DMS153 treated with DMSO at 0.1 percent for 48 hours (cell line): Measurements from ENCODE around the gene BLVRA.
"Not testable (repeated sequence)": the region's sequence is repeated elsewhere in the genome, so short reads cannot be mapped to it uniquely, and the experiment has no call there.

Experiments
- DNase-seq: peaks from one replicate; lab custom pipeline; 2025; ENCODE audit not compliant: unreplicated experiment; lab: John Stamatoyannopoulos, UW

BLVRA gene

GRCh38 chr7:43799605-43800004 lies 41.1 kb downstream of the BLVRA start:
- DNase-seq: no peak

DNA sequence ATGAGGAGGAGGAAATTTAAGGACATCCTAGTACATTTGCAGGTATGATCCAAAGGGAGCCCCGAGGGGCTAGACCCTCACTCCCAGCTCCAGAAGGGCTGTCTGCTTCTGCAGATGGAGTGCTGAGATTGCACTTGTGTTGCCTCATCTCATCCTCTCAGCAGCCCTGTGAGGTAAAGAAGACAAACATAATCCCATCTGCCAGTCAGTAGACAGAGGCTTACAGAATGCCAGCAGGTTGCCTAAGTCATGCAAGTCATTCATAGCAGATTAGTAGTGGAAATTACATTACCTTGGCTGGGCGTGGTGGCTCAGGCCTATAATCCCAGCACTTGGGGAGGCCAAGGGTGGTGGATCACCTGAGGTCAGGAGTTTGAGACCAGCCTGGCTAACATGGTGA lies 45.4 kb downstream of the BLVRA start:
- DNase-seq: no peak

DNA sequence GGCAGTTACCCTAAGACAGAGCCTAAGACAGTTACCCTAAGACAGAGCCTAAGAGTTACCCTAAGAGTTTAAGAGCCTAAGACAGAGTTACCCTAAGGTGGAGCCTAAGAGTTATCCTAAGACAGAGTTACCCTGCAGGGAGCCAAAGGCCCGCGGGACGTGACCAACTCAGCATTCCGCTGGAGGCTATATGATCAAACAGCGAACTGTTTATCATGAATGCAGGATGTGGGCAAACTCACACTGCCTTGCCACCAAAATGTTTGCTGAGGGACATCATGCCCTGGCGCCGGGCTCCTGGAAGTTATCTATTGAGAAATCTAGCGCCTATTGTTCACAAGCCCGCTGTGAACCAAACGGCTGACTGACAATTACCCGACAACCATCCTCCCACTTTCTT lies 49.9 kb downstream of the BLVRA start:
- DNase-seq: no peak

GRCh38 chr7:43810195-43810941 lies 51.9 kb downstream of the BLVRA start:
- DNase-seq: not testable (repeated sequence)

GRCh38 chr7:43815373-43815772 lies 56.9 kb downstream of the BLVRA start:
- no peak for DNase-seq

DNA sequence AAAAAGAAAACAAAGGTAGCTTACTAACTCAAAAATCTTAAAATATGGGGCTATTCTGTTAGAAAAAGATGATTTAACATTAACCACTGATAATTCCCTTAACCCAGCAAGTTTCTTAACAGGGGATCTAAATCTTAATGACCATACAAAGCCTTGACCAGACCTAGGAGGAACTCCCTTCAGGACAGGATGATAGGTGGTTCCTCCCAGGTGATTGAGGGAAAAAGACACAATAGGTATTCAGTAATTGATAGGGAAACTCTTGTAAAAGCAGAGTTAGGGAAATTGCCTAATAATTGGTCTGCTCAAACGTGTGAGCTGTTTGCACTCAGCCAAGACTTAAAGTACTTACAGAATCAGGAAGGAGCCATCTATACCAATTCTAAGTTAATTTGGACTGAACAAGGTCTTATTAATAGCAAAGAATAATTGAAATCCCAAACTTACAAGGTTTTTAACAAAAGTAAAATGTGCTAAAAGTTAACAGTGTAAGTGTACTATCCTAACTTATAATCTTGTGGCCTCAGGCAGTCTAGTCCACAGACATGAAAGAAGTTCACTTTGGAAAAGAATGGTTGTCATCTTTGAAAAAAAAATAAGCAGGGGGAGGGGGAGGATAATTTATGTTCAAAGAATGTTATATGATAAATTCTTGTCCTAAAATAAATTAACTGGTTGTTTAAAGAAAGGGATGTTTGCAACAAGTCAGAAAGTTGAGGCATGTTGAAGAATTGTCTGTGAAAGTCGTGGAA lies 57.7 kb downstream of the BLVRA start:
- not testable (repeated sequence) for DNase-seq

DNA sequence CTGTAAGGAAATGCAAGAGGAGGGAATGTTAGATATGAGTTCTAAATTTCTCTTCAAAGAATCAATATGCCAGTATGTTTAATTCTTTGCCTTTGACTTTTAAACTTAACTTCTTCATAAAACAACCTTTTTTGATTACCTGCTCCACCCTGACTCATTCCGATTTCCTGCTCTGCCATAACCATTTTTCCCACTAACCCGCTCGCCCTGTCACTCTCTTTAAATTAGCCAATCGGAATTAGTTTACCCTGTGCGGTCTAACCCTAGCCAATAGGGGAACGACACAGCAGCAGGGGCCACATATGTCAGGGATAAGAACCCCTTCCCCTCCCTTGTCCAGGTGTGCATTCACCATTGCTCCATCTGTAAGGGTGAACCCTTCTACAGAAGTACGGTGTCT lies 64.9 kb downstream of the BLVRA start:
- DNase-seq: not testable (repeated sequence)

- DNase-seq: no peak
Observed at GRCh38 chr7:43823941-43824340, 65.5 kb downstream of the BLVRA start.

- DNase-seq: not testable (repeated sequence)
Observed at GRCh38 chr7:43824513-43824912, 66.0 kb downstream of the BLVRA start.

DNA sequence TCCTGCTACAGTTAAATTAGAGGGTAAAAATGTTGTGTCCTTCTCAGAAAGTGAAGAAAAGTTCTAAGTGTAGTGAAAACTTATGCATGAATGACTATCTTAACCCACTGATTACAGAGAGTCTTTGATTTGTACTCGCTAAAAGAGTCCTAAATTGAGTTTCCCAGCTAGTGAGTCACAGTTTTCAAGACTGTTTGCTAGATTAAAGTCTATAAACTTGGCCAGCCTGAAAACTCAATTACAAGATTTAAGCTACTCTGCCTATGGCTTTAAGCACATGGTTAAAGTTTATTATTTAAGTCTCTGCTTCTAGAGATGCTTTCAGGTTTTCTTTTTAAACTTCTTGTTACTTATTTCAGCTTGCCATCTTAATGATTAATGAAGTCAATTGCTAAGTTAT lies 66.5 kb downstream of the BLVRA start:
- no peak for DNase-seq

- no peak for DNase-seq
Observed at GRCh38 chr7:43825391-43825808, 66.9 kb downstream of the BLVRA start.

DNA sequence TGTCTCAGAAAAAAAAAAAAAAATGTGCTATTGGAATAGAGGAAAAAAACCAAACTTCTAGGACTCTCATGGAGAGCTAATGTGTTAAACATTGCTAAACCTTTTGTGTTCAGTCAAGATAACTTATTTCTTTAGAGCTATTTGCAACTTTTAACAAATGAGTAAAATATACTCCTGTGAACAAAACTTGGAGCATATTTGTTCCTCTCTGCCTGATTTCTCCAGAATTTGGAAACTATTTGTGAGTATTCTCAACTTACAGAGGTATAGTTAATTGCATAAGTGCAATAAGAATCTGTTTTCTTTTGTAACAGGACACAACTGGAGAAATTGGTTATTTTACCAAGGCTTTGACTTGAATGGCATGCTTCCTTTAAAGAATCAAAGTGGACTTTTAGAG lies 72.4 kb downstream of the BLVRA start:
- not testable (repeated sequence) for DNase-seq

DNA sequence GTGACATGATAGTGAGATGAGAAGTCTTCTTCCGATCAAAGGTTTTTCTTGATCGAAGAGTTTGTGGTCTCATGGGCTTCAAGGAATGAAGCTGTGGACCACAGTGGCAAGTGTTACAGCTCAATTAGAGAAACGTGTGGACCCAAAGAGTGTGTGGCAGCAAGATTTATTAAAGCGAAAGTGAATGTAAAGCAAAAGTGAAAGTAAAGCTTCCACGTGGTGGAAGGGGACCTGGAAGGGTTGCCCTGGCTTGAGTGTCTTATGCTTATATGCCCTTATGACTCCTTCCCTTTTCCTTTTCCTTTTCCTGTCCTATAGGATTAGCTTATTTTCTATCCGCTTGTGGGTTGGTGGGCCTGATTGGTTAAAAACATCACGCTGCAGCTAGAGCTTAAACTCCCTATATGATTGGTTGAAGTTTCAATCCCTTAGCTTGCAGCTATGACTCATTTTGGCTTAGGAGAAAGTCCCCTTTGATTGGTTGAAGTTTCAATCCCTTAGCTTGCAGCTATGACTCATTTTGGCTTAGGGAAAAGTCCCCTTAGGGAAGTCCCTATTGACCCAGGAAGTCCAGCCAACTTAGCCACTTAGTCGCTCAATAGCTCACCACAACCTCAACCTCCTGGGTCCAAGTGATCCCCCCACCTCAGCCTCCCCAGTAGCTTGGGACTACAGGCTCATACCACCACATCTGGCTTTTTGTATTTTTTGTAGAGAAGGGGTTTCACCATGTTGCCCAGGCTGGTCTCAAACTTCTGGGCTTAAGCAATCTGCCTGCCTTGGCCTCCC lies 76.2 kb downstream of the BLVRA start:
- DNase-seq: peak; percentile 9

- DNase-seq: no peak
Observed at GRCh38 chr7:43838201-43838658, 79.8 kb downstream of the BLVRA start.

- no peak for DNase-seq
Observed at GRCh38 chr7:43843296-43843695, 84.8 kb downstream of the BLVRA start.

DNA sequence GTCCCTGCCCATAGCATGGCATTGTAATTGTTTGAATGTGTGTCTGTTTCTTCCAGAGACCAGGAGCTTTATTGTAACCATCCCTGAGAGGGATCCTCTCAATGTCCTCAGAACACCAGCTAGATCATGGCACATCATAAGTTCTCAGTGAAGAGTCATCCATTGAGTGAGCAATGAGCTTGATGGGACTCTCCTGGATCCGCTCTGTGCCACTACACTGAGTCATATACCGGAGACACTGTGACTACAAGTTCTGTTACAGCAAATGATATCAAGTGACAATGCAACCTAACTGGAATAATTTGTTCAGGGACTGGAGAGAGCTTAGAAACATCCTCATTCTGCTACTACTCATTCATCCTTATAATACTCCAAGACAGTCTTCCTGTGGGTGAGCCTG lies 85.8 kb downstream of the BLVRA start:
- no peak for DNase-seq

GRCh38 chr7:43844662-43845061 lies 86.2 kb downstream of the BLVRA start:
- no peak for DNase-seq

GRCh38 chr7:43847496-43847895 lies 89.0 kb downstream of the BLVRA start:
- DNase-seq: no peak

DNA sequence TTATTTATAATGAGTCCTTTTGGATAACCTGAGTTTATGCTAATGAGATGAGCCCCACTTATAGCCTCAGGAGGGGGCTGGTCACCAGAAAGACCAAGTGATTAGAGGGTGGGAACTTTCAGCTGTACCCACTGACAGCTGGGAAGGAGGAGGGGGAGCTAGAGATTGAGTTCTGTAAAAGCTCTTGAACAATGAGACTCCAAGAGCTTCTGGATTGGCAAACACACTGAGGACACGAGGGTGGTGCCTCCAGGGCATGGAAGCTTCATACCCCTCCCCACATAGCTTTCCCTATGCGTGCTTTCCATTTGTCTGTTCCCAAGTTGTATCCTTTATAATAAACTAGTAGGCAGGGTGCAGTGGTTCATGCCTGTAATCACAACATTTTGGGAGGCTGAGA lies 90.6 kb downstream of the BLVRA start:
- no peak for DNase-seq

GRCh38 chr7:43850348-43851116 lies 92.1 kb downstream of the BLVRA start:
- DNase-seq: no peak

DNA sequence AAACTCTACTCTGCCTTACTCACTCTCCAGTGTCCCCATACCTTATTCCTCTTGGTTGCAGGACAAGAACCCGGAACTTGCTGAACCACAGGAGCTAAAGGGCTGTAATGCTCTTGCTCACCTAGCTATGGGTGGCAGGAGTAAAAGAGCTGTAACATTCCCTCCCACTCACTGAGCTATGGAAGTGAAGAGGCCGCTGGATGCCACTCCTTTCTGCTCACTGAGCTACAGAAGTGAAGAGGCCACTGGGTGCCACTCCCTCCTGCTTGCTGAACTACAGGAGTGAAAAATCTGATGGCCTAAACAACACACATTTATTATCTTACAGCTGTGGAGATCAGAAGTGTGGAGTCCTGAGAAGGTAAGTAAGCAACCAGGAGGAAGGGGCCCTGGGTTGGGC lies 93.3 kb downstream of the BLVRA start:
- DNase-seq: no peak
